ENCODE data around the gene KCTD16. TPM values are rescaled to one million over a fixed set of nuclear protein-coding genes. Genes with fewer than 3 reads are reported as not detected.

KCTD16 gene
- total RNA-seq, 3 donors from 2014 or later, result not detected

- DNase-seq (no peak), ATAC-seq (no peak)
- Mint-ChIP-seq H3K4me1 (ENCODE audit: low read depth) (no peaks in the 10 kb centered on the region), H3K9me3 (peaks cover 12% of the 10 kb centered on the region), H3K27me3 (ENCODE audit: low read depth) (peaks cover 21% of the 10 kb centered on the region), H3K36me3 (ENCODE audit: insufficient read depth) (no peaks in the 10 kb centered on the region), H3K4me3 (no peak overlapping the region)
Measured at GRCh38 chr5:144265643-144266247, 95.1 kb downstream of the KCTD16 start.

- Mint-ChIP-seq H3K27me3 (ENCODE audit: low read depth) (peaks cover 17% of the 10 kb centered on the region), H3K9me3 (peaks cover 12% of the 10 kb centered on the region), H3K4me1 (ENCODE audit: low read depth) (no peaks in the 10 kb centered on the region), H3K4me3 (no peak overlapping the region), H3K36me3 (ENCODE audit: insufficient read depth) (no peaks in the 10 kb centered on the region)
- DNase-seq (no peak), ATAC-seq (no peak)
Measured at GRCh38 chr5:144267961-144268513, 97.4 kb downstream of the KCTD16 start.

DNA sequence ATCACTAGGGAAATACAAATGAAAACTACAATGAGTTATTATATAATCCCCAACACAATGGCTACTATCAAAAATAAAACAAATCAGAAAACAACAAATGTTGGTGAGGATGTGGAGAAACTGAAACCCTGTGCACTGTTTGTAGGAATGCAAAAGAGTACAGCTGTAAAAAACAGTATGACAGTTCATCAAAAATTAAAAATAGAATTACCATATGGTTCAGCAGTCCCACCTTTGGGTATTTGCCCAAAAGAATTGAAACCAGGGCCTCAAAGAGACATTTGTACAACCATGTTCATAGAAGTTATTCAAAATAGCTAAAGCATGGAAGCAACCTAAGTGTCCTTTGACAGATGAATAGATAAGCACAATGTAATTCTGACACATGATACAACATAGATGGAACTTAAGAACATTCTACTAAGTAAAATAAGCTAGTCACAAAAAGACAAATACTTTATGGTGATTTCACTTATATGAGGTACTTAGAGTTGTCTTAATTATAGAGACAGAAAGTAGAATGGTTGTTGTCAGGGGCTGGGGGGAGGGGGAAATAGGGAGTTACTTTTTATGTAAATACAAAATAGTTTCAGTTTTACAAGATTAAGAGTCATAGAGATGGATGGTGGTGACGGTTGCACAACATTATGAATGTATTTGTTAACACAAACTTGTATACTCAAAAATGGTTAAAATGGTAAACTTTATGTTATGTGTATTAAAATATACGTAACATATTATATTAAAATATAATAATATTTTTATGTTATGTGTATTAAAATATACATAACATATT lies 102.8 kb downstream of the KCTD16 start:
- ATAC-seq (no peak), DNase-seq (no peak)
- H3K27me3 Mint-ChIP-seq (ENCODE audit: low read depth), result peaks cover 8% of the 10 kb centered on the region
- no peaks in the 10 kb centered on the region for H3K36me3 Mint-ChIP-seq (ENCODE audit: insufficient read depth)
- no peaks in the 10 kb centered on the region for H3K4me1 Mint-ChIP-seq (ENCODE audit: low read depth)
- no peak overlapping the region for H3K4me3 Mint-ChIP-seq
- peaks cover 8% of the 10 kb centered on the region for H3K9me3 Mint-ChIP-seq

DNA sequence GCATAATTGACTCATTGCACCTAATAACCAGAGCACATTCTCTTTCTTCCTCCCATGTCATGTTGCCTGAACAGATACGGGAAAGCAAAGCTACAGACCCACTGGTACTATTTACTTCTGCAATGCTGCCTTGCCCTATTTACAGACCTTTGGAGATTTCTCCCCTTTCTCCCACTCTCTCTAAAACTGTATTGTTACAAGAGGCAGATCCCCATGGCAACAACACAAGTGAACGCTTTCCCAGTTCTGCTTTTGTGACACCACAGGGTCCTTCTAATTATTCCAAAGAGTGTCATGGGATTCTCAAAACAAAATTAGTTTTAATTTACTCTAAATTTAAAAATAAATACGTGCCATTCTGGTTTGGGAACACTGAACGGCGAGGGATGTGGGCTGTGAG lies 104.7 kb downstream of the KCTD16 start:
- H3K36me3 Mint-ChIP-seq (ENCODE audit: insufficient read depth), result no peaks in the 10 kb centered on the region
- no peak overlapping the region for H3K4me3 Mint-ChIP-seq
- no peaks in the 10 kb centered on the region for H3K4me1 Mint-ChIP-seq (ENCODE audit: low read depth)
- H3K9me3 Mint-ChIP-seq, result no peaks in the 10 kb centered on the region
- DNase-seq (no peak), ATAC-seq (no peak)
- H3K27me3 Mint-ChIP-seq (ENCODE audit: low read depth), result peaks cover 2% of the 10 kb centered on the region

GRCh38 chr5:144276034-144276822 lies 105.6 kb downstream of the KCTD16 start:
- H3K27me3 Mint-ChIP-seq (ENCODE audit: low read depth), result peaks cover 5% of the 10 kb centered on the region
- no peaks in the 10 kb centered on the region for H3K9me3 Mint-ChIP-seq
- DNase-seq, result no peak
- ATAC-seq, result no peak
- H3K4me3 Mint-ChIP-seq, result no peak overlapping the region
- H3K36me3 Mint-ChIP-seq (ENCODE audit: insufficient read depth), result no peaks in the 10 kb centered on the region
- H3K4me1 Mint-ChIP-seq (ENCODE audit: low read depth), result no peaks in the 10 kb centered on the region

DNA sequence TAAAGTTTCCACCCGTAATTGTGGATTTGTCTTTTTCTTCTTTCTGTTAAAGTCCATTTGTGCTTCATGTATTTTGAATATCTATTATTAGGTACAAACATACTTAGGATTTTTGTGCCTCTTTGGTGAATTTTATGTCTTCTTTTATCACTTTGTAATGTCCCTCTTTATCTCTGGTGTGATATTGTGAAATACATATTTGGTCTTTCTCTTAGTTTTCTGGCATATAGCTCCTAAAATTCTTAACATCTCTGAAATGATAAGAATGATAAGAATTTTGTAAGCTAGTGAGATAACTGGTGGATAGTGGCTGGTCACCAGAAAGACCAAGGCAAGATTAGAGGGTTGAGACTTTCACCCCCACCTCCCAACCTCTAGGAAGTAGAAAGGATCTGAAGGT lies 111.1 kb downstream of the KCTD16 start:
- no peaks in the 10 kb centered on the region for H3K9me3 Mint-ChIP-seq
- no peak overlapping the region for H3K4me3 Mint-ChIP-seq
- no peak for ATAC-seq
- no peaks in the 10 kb centered on the region for H3K36me3 Mint-ChIP-seq (ENCODE audit: insufficient read depth)
- no peak for DNase-seq
- H3K4me1 Mint-ChIP-seq (ENCODE audit: low read depth), result no peaks in the 10 kb centered on the region
- H3K27me3 Mint-ChIP-seq (ENCODE audit: low read depth), result peaks cover 9% of the 10 kb centered on the region

- ATAC-seq (no peak), DNase-seq (no peak)
- Mint-ChIP-seq H3K4me1 (ENCODE audit: low read depth) (no peaks in the 10 kb centered on the region), H3K27me3 (ENCODE audit: low read depth) (peaks cover 9% of the 10 kb centered on the region), H3K4me3 (no peak overlapping the region), H3K36me3 (ENCODE audit: insufficient read depth) (no peaks in the 10 kb centered on the region), H3K9me3 (no peaks in the 10 kb centered on the region)
Measured at GRCh38 chr5:144284036-144284435, 113.4 kb downstream of the KCTD16 start.

DNA sequence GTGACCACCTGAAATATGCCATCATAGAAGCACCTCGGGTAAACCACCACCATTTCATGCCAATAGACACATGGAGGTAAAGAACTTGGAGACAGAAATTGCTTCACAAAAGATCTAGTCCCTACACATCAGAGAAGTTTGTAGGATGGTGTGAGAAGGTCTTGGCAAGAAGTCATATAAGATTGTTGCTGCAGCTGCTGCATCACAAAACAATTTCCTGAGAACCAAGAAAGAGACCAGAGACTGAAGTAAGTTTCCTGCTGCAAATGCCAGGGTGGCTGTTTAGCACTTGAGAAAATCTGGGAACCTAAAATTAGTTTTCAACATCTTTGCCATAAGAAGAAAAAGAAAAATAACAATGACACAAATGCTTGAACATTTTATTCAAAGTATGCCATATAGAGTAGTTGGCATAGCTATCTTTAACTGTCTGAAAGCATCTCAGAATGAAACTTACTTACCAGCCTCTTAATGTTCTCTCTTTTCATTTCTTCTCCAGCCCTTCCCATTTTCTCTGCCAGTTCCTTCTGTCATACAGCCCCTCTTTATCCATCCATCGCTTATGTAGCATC lies 114.3 kb downstream of the KCTD16 start:
- Mint-ChIP-seq H3K4me1 (ENCODE audit: low read depth) (no peaks in the 10 kb centered on the region), H3K27me3 (ENCODE audit: low read depth) (peaks cover 12% of the 10 kb centered on the region), H3K9me3 (no peaks in the 10 kb centered on the region), H3K36me3 (ENCODE audit: insufficient read depth) (no peaks in the 10 kb centered on the region), H3K4me3 (no peak overlapping the region)
- DNase-seq (no peak), ATAC-seq (no peak)

GRCh38 chr5:144289277-144289676 lies 118.6 kb downstream of the KCTD16 start:
- peaks cover 6% of the 10 kb centered on the region for H3K27me3 Mint-ChIP-seq (ENCODE audit: low read depth)
- no peak overlapping the region for H3K4me3 Mint-ChIP-seq
- H3K9me3 Mint-ChIP-seq, result no peaks in the 10 kb centered on the region
- no peaks in the 10 kb centered on the region for H3K36me3 Mint-ChIP-seq (ENCODE audit: insufficient read depth)
- H3K4me1 Mint-ChIP-seq (ENCODE audit: low read depth), result no peaks in the 10 kb centered on the region
- DNase-seq (no peak), ATAC-seq (no peak)

DNA sequence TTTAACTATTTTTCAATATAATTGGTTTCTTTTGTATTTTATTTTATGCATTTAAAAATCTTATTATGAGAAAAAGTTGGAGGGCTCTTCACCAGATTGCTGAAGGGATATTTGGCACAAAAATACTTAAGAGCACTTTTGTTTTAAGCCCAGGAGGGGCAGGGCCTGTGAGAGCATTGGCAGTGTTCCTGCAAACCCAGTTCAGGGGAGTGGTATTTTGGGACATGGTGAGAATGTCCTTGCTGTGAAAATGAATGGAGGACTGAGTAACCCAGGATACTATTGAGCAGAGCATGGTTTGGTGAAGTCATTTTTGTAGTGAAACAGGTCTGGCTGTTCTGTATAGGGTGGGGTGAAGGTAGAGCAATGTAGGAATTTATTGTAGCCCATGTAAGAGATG lies 121.4 kb downstream of the KCTD16 start:
- no peaks in the 10 kb centered on the region for H3K9me3 Mint-ChIP-seq
- no peak for DNase-seq
- no peak overlapping the region for H3K4me3 Mint-ChIP-seq
- no peak for ATAC-seq
- H3K4me1 Mint-ChIP-seq (ENCODE audit: low read depth), result no peaks in the 10 kb centered on the region
- peaks cover 10% of the 10 kb centered on the region for H3K27me3 Mint-ChIP-seq (ENCODE audit: low read depth)
- no peaks in the 10 kb centered on the region for H3K36me3 Mint-ChIP-seq (ENCODE audit: insufficient read depth)

- ATAC-seq (no peak), DNase-seq (no peak)
- H3K36me3 Mint-ChIP-seq (ENCODE audit: insufficient read depth), result no peaks in the 10 kb centered on the region
- no peaks in the 10 kb centered on the region for H3K4me1 Mint-ChIP-seq (ENCODE audit: low read depth)
- peaks cover 7% of the 10 kb centered on the region for H3K27me3 Mint-ChIP-seq (ENCODE audit: low read depth)
- no peaks in the 10 kb centered on the region for H3K9me3 Mint-ChIP-seq
- no peak overlapping the region for H3K4me3 Mint-ChIP-seq
Measured at GRCh38 chr5:144295284-144295683, 124.6 kb downstream of the KCTD16 start.

DNA sequence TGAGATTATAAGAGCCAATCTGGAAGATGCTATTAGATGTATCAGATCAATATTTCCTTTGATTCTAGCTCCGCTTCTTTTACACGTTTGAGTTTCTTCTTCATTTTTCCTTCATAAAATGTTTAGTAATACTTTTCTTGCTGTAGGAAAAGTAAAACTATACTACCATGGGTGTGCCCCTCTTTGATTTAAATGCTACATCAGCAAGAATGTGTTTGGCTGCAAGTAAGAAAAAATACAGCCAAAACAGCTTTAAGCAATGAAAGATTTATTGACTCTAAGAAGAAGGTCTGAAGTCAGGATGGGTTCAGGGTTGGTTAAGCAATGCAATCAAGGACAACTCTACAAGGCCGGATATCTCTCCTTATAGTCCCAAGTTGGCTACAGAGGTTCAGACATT lies 126.4 kb downstream of the KCTD16 start:
- ATAC-seq (no peak), DNase-seq (no peak)
- Mint-ChIP-seq H3K4me3 (no peak overlapping the region), H3K9me3 (no peaks in the 10 kb centered on the region), H3K36me3 (ENCODE audit: insufficient read depth) (no peaks in the 10 kb centered on the region), H3K4me1 (ENCODE audit: low read depth) (no peaks in the 10 kb centered on the region), H3K27me3 (ENCODE audit: low read depth) (peaks cover 7% of the 10 kb centered on the region)

DNA sequence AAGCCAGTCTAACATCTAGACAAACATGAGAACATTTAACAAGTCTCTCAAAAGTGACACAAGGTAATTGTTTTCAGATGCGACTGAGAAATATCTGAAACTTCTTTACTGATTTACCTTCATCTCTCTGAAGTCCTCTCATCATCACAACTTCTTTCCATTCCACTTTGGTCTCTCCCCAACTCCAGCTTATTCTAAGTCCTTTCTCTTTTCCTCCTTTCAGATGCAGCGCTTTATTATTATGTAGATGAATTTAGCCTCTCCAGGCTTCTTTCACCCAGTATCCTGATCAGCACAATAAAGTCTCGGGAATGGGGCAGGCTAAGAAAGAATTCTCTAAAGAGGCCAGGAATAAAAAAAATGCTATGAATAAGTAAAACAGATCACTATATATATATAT lies 128.0 kb downstream of the KCTD16 start:
- no peaks in the 10 kb centered on the region for H3K4me1 Mint-ChIP-seq (ENCODE audit: low read depth)
- H3K4me3 Mint-ChIP-seq, result no peak overlapping the region
- no peaks in the 10 kb centered on the region for H3K36me3 Mint-ChIP-seq (ENCODE audit: insufficient read depth)
- no peak for ATAC-seq
- no peaks in the 10 kb centered on the region for H3K9me3 Mint-ChIP-seq
- DNase-seq, result no peak
- peaks cover 5% of the 10 kb centered on the region for H3K27me3 Mint-ChIP-seq (ENCODE audit: low read depth)

DNA sequence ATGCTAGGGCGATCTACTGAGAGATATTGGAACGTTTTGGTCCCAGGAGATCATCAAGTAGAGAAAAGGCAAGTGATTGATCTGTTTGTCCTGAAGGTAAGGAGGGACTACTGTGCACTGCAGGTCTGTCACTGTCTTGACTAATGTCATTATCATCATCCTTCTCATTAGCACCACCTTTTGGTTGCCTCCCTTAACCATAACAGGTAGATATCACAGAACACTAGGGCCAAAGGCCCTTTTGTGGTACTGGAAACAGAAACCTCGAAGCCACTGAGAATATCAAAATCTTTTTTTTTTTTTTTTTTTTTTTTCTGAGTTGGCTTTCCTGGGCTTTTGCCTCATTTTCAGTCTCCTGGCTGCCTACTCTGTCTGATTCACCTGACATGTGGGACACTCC lies 134.0 kb downstream of the KCTD16 start:
- Mint-ChIP-seq H3K9me3 (no peaks in the 10 kb centered on the region), H3K4me1 (ENCODE audit: low read depth) (no peaks in the 10 kb centered on the region), H3K4me3 (no peak overlapping the region), H3K27me3 (ENCODE audit: low read depth) (peaks cover 6% of the 10 kb centered on the region), H3K36me3 (ENCODE audit: insufficient read depth) (no peaks in the 10 kb centered on the region)
- ATAC-seq (no peak), DNase-seq (no peak)
